ENCODE data around the gene GGTLC2. TPM values are rescaled to one million over a fixed set of nuclear protein-coding genes. Genes with fewer than 3 reads are reported as not detected.

GGTLC2 gene
- total RNA-seq, 1 donor from 2014 or later: 6.5 TPM

DNA sequence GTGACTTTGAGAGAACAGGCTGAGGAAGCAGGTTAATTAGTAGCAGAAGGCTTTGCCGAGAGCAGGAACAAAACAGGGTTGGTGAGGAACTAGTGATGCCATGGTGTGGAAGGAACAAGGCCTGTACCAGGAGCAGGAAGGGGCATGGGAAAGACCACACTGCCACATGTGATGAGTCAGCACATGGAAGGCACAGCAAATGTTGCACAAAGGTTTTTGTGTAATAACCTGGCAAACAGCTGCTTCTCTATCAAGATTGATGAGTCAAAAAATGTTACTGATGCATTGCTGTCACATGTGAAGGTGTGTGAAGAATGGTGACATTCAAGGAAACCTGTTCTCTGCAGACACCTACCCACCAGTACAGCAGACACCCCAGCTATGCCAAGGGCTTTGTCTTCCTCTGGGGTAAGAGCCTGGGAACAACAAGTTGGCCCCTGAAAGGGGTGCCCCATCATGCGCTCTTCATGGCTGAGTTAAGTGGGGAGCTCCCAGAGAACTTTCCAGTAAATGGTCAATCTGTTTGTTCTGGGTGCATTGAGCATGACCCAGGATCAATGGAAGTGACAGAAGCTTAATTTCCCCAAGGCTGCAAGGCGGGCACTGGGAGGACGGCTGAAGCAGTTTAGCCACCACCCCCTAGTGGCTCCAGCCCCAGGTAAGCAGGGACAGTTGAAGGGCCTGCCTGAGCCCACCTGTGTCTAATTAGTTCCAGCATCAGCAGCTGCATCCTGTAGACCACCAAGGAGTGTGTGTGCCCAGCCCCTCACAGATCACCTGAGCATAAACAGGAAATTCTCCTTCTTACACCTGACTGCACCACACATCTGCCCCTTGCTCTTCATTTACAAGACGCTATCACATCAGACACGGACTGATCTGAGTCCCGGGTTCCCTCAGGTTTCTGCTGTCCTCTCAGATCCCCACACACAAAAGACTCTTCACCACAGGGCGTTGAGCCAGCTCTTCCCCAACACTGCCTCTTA is 47.6 kb downstream of the GGTLC2 start:
- no peak for ATAC-seq
- TF ChIP-seq, protein P1, sequence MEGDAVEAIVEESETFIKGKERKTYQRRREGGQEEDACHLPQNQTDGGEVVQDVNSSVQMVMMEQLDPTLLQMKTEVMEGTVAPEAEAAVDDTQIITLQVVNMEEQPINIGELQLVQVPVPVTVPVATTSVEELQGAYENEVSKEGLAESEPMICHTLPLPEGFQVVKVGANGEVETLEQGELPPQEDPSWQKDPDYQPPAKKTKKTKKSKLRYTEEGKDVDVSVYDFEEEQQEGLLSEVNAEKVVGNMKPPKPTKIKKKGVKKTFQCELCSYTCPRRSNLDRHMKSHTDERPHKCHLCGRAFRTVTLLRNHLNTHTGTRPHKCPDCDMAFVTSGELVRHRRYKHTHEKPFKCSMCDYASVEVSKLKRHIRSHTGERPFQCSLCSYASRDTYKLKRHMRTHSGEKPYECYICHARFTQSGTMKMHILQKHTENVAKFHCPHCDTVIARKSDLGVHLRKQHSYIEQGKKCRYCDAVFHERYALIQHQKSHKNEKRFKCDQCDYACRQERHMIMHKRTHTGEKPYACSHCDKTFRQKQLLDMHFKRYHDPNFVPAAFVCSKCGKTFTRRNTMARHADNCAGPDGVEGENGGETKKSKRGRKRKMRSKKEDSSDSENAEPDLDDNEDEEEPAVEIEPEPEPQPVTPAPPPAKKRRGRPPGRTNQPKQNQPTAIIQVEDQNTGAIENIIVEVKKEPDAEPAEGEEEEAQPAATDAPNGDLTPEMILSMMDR (IDR thresholded peaks at IDR 0.05): no peak
- H3K36me3 ChIP-seq: no peaks in the 10 kb centered on the region
- no peaks in the 10 kb centered on the region for H3K9me3 ChIP-seq
- no peak for DNase-seq
- no peak overlapping the region for H3K27ac ChIP-seq
- H3K4me1 ChIP-seq: peaks cover 6% of the 10 kb centered on the region
- H3K4me3 ChIP-seq: no peak overlapping the region
- no peaks in the 10 kb centered on the region for H3K27me3 ChIP-seq
- intact Hi-C loops (cut with DNase I): no loop called here

DNA sequence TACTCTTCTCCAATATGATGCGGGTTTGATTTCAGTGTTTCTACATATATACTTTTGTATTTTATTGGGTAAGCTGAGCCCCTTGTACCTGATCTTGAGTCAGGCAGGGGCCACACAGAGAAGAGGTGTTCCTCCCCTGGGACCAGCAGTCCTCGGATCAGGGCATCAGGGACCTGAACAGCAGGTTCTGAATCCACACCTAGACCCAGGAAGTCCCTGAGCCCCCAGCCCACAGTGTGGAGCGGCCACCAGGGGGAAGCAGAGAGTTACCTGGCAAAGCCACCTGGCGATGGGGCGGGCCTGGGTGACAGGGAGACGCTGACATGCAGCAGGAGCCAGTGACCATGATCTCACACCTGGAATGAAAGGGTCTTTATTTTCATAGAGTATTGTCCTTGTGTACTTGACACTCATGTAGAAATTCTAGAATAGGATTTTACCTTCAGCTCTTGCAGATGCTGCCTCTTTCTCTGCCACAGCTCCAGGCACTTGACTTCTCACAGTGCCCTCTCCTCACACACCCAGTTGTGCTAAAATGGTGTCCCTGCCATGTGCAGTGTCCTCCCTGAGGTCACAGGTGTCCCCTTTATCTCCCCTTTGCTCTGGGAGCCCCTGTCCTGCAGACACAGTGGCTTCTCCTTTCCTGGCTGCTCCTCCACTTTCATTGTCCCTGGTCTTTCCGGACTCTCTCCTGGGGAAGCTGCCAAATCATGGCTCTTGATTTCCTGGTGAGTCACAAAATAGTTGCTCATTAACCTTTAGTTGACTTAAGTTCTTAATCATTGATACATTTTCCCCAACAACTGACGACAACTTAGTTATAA is 48.5 kb downstream of the GGTLC2 start:
- DNase-seq: no peak
- Histone ChIP-seq H3K36me3 (no peaks in the 10 kb centered on the region), H3K4me1 (peaks cover 6% of the 10 kb centered on the region), H3K27me3 (no peaks in the 10 kb centered on the region), H3K4me3 (no peak overlapping the region), H3K27ac (no peak overlapping the region), H3K9me3 (no peaks in the 10 kb centered on the region)
- TF ChIP-seq, protein P1 (IDR thresholded peaks at IDR 0.05): peak; percentile 44
- ATAC-seq: peak; percentile 63
- intact Hi-C loops (cut with DNase I): no loop called here

DNA sequence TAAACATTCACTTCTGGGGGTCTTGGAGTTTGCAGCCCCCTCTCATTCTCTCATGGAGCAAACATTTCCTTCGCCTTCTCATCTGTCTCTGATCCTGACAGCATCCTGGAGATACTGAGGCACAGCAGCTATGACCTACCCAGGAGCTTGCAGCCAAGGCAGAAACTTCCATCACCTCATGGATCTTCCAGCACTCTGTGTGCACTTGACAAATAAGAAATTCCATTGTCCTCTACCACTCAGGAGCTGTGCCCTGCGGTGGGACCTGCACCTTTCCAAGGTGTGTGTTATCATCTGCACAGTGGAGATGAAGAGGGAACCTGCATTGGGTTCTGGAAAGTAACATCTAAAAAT is 49.1 kb downstream of the GGTLC2 start:
- Histone ChIP-seq H3K36me3 (no peaks in the 10 kb centered on the region), H3K27ac (no peak overlapping the region), H3K27me3 (no peaks in the 10 kb centered on the region), H3K9me3 (no peaks in the 10 kb centered on the region), H3K4me3 (no peak overlapping the region), H3K4me1 (peaks cover 6% of the 10 kb centered on the region)
- TF ChIP-seq, protein P1 (IDR thresholded peaks at IDR 0.05): no peak
- no peak for DNase-seq
- ATAC-seq: no peak
- intact Hi-C loops (cut with DNase I): no loop called here

DNA sequence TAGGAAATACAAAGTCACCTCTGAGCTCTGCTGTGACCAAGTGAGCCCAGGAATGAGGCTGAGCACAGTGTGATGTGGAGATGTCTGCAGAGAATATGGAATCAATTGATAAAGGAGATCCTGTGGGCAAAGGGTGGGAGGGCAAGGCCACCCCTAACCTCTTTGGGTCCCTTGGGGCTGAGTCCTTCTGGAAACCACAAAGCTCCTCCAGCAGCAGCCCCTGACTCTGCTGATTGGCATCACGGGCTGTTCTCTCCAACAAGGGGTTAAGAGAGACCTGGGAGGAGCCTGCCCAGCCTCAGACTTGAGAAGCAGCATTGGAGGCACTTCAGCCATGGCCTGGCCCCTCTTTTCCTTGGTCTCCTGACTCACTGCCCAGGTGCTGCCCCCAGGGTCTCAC is 49.7 kb downstream of the GGTLC2 start:
- intact Hi-C loops (cut with DNase I): no loop called here
- H3K27me3 ChIP-seq: no peaks in the 10 kb centered on the region
- DNase-seq (no peak), ATAC-seq (no peak)
- H3K9me3 ChIP-seq: no peaks in the 10 kb centered on the region
- no peaks in the 10 kb centered on the region for H3K36me3 ChIP-seq
- no peak overlapping the region for H3K4me3 ChIP-seq
- peaks cover 6% of the 10 kb centered on the region for H3K4me1 ChIP-seq
- H3K27ac ChIP-seq: no peak overlapping the region
- TF ChIP-seq, protein P1 (IDR thresholded peaks at IDR 0.05): no peak

DNA sequence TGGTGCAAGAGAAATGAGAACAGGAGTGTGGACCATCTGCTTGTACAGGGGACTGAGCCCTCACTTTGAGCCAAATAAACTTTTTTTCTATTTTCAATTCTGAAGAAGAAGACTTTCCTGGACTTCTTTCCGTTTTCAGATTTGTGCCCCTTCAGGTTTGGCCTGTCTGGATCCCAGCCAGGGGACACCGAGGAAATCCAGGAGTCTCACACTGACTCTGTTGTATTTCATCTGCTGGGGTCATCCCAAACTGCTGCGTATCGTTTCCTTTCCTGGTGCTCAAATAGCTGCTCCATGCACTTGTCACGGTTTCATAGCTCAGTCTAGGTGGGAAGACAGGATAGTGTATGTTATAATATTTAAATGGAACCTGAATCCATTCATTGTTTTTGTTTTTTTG is 51.7 kb downstream of the GGTLC2 start:
- Histone ChIP-seq H3K4me1 (peaks cover 6% of the 10 kb centered on the region), H3K36me3 (no peaks in the 10 kb centered on the region), H3K9me3 (no peaks in the 10 kb centered on the region), H3K27me3 (no peaks in the 10 kb centered on the region), H3K27ac (no peak overlapping the region), H3K4me3 (no peak overlapping the region)
- TF ChIP-seq, protein P1 (IDR thresholded peaks at IDR 0.05): no peak
- intact Hi-C loops (cut with DNase I): no loop called here
- no peak for DNase-seq
- ATAC-seq: no peak

Other genes with a start within 250 kb of the GGTLC2 start
- gene ZNF280B, start 135.9 kb upstream of the GGTLC2 start, total RNA-seq: 0.49 TPM
- not detected for gene ZNF280A, start 124.3 kb upstream of the GGTLC2 start, total RNA-seq
- gene PRAME, start 85.3 kb upstream of the GGTLC2 start, total RNA-seq: not detected
- 12.3 TPM for gene IGLL5, start 243.2 kb downstream of the GGTLC2 start, total RNA-seq

All from upper lobe of right lung (tissue), 1 donor.